ENCODE data around the gene COL4A2.

COL4A2 gene

GRCh38 chr13:110402299-110403069 lies 95.4 kb downstream of the COL4A2 start:
- no peak for DNase-seq (ENCODE audit: low read depth)

GRCh38 chr13:110403315-110403714 lies 96.2 kb downstream of the COL4A2 start:
- DNase-seq (ENCODE audit: low read depth): no peak

GRCh38 chr13:110403721-110404120 lies 96.6 kb downstream of the COL4A2 start:
- no peak for DNase-seq (ENCODE audit: low read depth)

- no peak for DNase-seq (ENCODE audit: low read depth)
Observed at GRCh38 chr13:110404321-110404720, 97.2 kb downstream of the COL4A2 start.

GRCh38 chr13:110405597-110406450 lies 98.7 kb downstream of the COL4A2 start:
- DNase-seq (ENCODE audit: low read depth): no peak

GRCh38 chr13:110407021-110407420 lies 99.9 kb downstream of the COL4A2 start:
- DNase-seq (ENCODE audit: low read depth): no peak

- no peak for DNase-seq (ENCODE audit: low read depth)
Observed at GRCh38 chr13:110407531-110407930, 100.4 kb downstream of the COL4A2 start.

GRCh38 chr13:110408286-110408685 lies 101.2 kb downstream of the COL4A2 start:
- DNase-seq (ENCODE audit: low read depth): no peak

- no peak for DNase-seq (ENCODE audit: low read depth)
Observed at GRCh38 chr13:110409581-110409992, 102.5 kb downstream of the COL4A2 start.

GRCh38 chr13:110410000-110410399 lies 102.9 kb downstream of the COL4A2 start:
- no peak for DNase-seq (ENCODE audit: low read depth)

GRCh38 chr13:110410936-110411687 lies 104.0 kb downstream of the COL4A2 start:
- DNase-seq (ENCODE audit: low read depth): no peak

GRCh38 chr13:110411688-110412059 lies 104.6 kb downstream of the COL4A2 start:
- DNase-seq (ENCODE audit: low read depth): no peak

GRCh38 chr13:110412132-110412914 lies 105.2 kb downstream of the COL4A2 start:
- peak; percentile 97 for DNase-seq (ENCODE audit: low read depth)

GRCh38 chr13:110413016-110413675 lies 106.1 kb downstream of the COL4A2 start:
- DNase-seq (ENCODE audit: low read depth): no peak

- DNase-seq (ENCODE audit: low read depth): no peak
Observed at GRCh38 chr13:110413676-110414040, 106.6 kb downstream of the COL4A2 start.

- no peak for DNase-seq (ENCODE audit: low read depth)
Observed at GRCh38 chr13:110414283-110414682, 107.2 kb downstream of the COL4A2 start.

GRCh38 chr13:110414931-110415330 lies 107.8 kb downstream of the COL4A2 start:
- DNase-seq (ENCODE audit: low read depth): no peak

- no peak for DNase-seq (ENCODE audit: low read depth)
Observed at GRCh38 chr13:110415669-110416068, 108.6 kb downstream of the COL4A2 start.

- no peak for DNase-seq (ENCODE audit: low read depth)
Observed at GRCh38 chr13:110416131-110417025, 109.3 kb downstream of the COL4A2 start.

- DNase-seq (ENCODE audit: low read depth): no peak
Observed at GRCh38 chr13:110418944-110419343, 111.9 kb downstream of the COL4A2 start.
